ENCODE results near the gene CDH20.

- TF ChIP-seq CTCF (IDR thresholded peaks at IDR 0.05) (no peak), POLR2AphosphoS5 (IDR thresholded peaks at IDR 0.05; ENCODE audit: low read depth, low read length) (no peak), REST (IDR thresholded peaks at IDR 0.05; ENCODE audit: insufficient read depth in 1 of 2, low read depth in 2 of 2, low read length in 1 of 2) (no peak)
These were observed 40.8 kb upstream of the CDH20 start for GRCh38 chr18:61292280-61293035.

All from Panc1 (cell line).